GM12878 (cell line): ENCODE results near the gene LMO7. TPM values are rescaled to one million over a fixed set of nuclear protein-coding genes. Genes with fewer than 3 reads are reported as not detected.

Source experiments
- ATAC-seq: fragments of 200-7000 bp; cut with Tn5 transposase; 3 replicates; pipeline ENCODE4 v1.9.1; 2020; ENCODE audit warnings: mild to moderate bottlenecking, moderate library complexity
- BruUV-seq: library from RNA; stranded (reverse); fragments of 400-500 nt; replicated peaks from 2 replicates; lab custom pipeline; 2021; lab: Mats Ljungman, UMichigan
- CTCF ChIA-PET: fragments of 300-600 bp; sonication (Branson Sonifier 250); formaldehyde crosslinking; extraction: SDS; loops from one replicate; lab custom pipeline; 2021; ENCODE audit warnings: inconsistent platforms; lab: Yijun Ruan, JAX
- POLR2A ChIA-PET: fragments of 350-600 bp; formaldehyde crosslinking; extraction: SDS; loops from one replicate; lab custom pipeline; 2021; ENCODE audit warnings: inconsistent platforms; lab: Charles Lee
- RAD21 ChIA-PET: fragments of 300-600 bp; sonication (Branson Sonifier 250); formaldehyde crosslinking; loops from one replicate; lab custom pipeline; 2023; ENCODE audit warnings: antibody characterized with exemption; ENCODE audit not compliant: unreplicated experiment; lab: Charles Lee
- SMC1A ChIA-PET: fragments of 300-600 bp; sonication (Branson Sonifier 250); formaldehyde crosslinking; loops from one replicate; lab custom pipeline; 2023; ENCODE audit not compliant: unreplicated experiment, uncharacterized antibody; lab: Charles Lee
- DNase-seq: peaks from one replicate; pipeline ENCODE4 v3.0.0-alpha.2; 2011; ENCODE audit warnings: low read depth, low spot score
- FAIRE-seq: peaks from 3 replicates; lab custom pipeline; 2011; peaks lifted over from hg19 to GRCh38; lab: Jason Lieb, UNC
- H2AFZ ChIP-seq: 2 replicates; pipeline ENCODE4 v1.6.0; 2011; ENCODE audit warnings: low read depth, low read length, control low read depth; ENCODE audit not compliant: control insufficient read depth
- H3K27ac ChIP-seq: 2 replicates; pipeline ENCODE4 v1.5.1; 2011; ENCODE audit warnings: control low read depth; ENCODE audit not compliant: control insufficient read depth, insufficient read depth
- H3K27me3 ChIP-seq, 2 experiments: replicated peaks in 1 of 2; 2 replicates each; pipeline versions ENCODE4 v1.6.0 to v1.6.1; 2011; ENCODE audit warnings: low read length in 1 of 2; ENCODE audit not compliant: control insufficient read depth in 2 of 2, insufficient read depth in 2 of 2
- H3K36me3 ChIP-seq, 2 experiments: 2 replicates each; pipeline ENCODE4 v1.5.1; 2011; ENCODE audit warnings: low read length in 1 of 2; ENCODE audit not compliant: control insufficient read depth in 2 of 2, insufficient read depth in 2 of 2
- H3K4me1 ChIP-seq: 2 replicates; pipeline ENCODE4 v1.6.1; 2011; ENCODE audit warnings: mild to moderate bottlenecking, low read length, moderate library complexity, mixed read lengths; ENCODE audit not compliant: control insufficient read depth, insufficient read depth
- H3K4me2 ChIP-seq: 2 replicates; pipeline ENCODE4 v1.6.0; 2011; ENCODE audit warnings: control low read depth; ENCODE audit not compliant: control insufficient read depth, insufficient read depth
- H3K4me3 ChIP-seq: fragments of 200-600 bp; sonication (generic); 2 replicates; pipeline ENCODE4 v1.5.1; 2016
- H3K79me2 ChIP-seq: 2 replicates; pipeline ENCODE4 v1.6.0; 2011; ENCODE audit warnings: low read length; ENCODE audit not compliant: control insufficient read depth, insufficient read depth
- H3K9ac ChIP-seq: 2 replicates; pipeline ENCODE4 v1.8.0; 2011; ENCODE audit warnings: low read length, control low read depth, mixed read lengths; ENCODE audit not compliant: control insufficient read depth, insufficient read depth
- H3K9me3 ChIP-seq: replicated peaks from 3 replicates; pipeline ENCODE4 v1.5.1; 2011; ENCODE audit warnings: mild to moderate bottlenecking, low read length; ENCODE audit not compliant: control insufficient read depth, insufficient read depth
- H4K20me1 ChIP-seq: 2 replicates; pipeline ENCODE4 v1.6.0; 2011; ENCODE audit not compliant: control insufficient read depth, insufficient read depth
- ASH2L ChIP-seq: fragments of 300-600, 200-600 bp; sonication (generic); IDR thresholded peaks from 2 replicates; pipeline ENCODE4 v1.6.1; 2017; ENCODE audit warnings: low read depth, mild to moderate bottlenecking, borderline replicate concordance
- ATF2 ChIP-seq: IDR thresholded peaks from 2 replicates; pipeline ENCODE4 v1.6.1; 2012; ENCODE audit warnings: low read length, inconsistent platforms
- FOXM1 ChIP-seq: IDR thresholded peaks from 2 replicates; pipeline ENCODE4 v1.6.1; 2012; ENCODE audit warnings: low read depth, mild to moderate bottlenecking, inconsistent platforms, low read length, moderate library complexity
- HSF1 ChIP-seq: fragments of 150-350 bp; IDR thresholded peaks from 2 replicates; pipeline ENCODE4 v1.6.1; 2014; ENCODE audit warnings: mild to moderate bottlenecking, low read depth, low read length
- SRF ChIP-seq, 2 experiments: IDR thresholded peaks; 2 replicates each; pipeline ENCODE4 v1.6.1; 2011; ENCODE audit warnings: low read depth in 2 of 2, low read length in 2 of 2, mild to moderate bottlenecking in 1 of 2, moderate library complexity in 1 of 2
- ZBTB11 ChIP-seq: fragments of 450-650 bp; formaldehyde crosslinking; IDR thresholded peaks from 2 replicates; pipeline ENCODE4 v1.5.0; 2022; ENCODE audit warnings: mild to moderate bottlenecking, missing genetic modification characterization
- WGBS: methylation state at CpG from one replicate; pipeline ENCODE4 v1.1.6; 2016; ENCODE audit warnings: low lambda C conversion rate; ENCODE audit not compliant: insufficient replicate concordance, insufficient coverage; ENCODE audit errors: missing lambda C conversion rate; 5-methylcytosine and 5-hydroxymethylcytosine counted together
- in situ Hi-C: fragments of 300-500 bp; cut with MboI; formaldehyde crosslinking; loops from 9 replicates; pipeline ENCODE4 v1.14.3; 2018; ENCODE audit warnings: mixed read lengths
- intact Hi-C: fragments of 100-400 bp; cut with micrococcal nuclease; formaldehyde crosslinking; loops from one replicate; pipeline ENCODE4 v1.14.2; 2022; ENCODE audit not compliant: unreplicated experiment
- polyA plus RNA-seq, 11 experiments: library from polyadenylated mRNA; depleted of rRNA in 4 of 11; unstranded in 6 of 11; stranded (reverse) in 5 of 11; fragments of >200 nt; fragmentation: Nextera tagmentation in 4 of 11; fragmentation: Illumina TruSeq in 1 of 11; extraction: Ambion mirVana in 4 of 11; extraction: Trizol in 1 of 11; gene quantifications; 1 replicate in 1 of 11; 2 replicates in 10 of 11; pipeline versions ENCODE4 v1.2.1 to v1.2.3, GENCODE V29; 2011 to 2016; ENCODE audit warnings: inconsistent platforms in 2 of 11, missing spikeins in 2 of 11, low read depth in 1 of 11
- total RNA-seq, 4 experiments: library from RNA; depleted of rRNA in 3 of 4; stranded (reverse); fragments of >200 nt in 3 of 4; fragmentation: Illumina TruSeq in 1 of 4; extraction: Trizol in 1 of 4; gene quantifications; 2 replicates each; pipeline versions ENCODE4 v1.2.1 to v1.2.3, GENCODE V29; 2013 to 2021
- TF ChIP-seq, protein P1 (sequence below): fragments of 450-650 bp; conservative IDR thresholded peaks from 2 replicates; pipeline ENCODE4 v1.6.1; 2017; ENCODE audit warnings: mild to moderate bottlenecking, moderate library complexity
- TF ChIP-seq, protein P2 (sequence below): IDR thresholded peaks from 2 replicates; pipeline ENCODE4 v1.6.1; 2012; ENCODE audit warnings: low read depth, low read length, improper control_type of control experiment

The LMO7 gene
- total and polyA plus RNA-seq, 10 of the 15 experiments (the other 5 are each of a cell fraction or from before 2014, with no cell fraction given): 8.5 to 67.8 (median 36.8) TPM

GRCh38 chr13:75762076-75762937, 126.2 kb downstream of the LMO7 start:
- DNase-seq (peak; percentile 84), ATAC-seq (peak; percentile 96), FAIRE-seq (peak; percentile 87)
- ChIA-PET POLR2A (interaction anchor here (0.7 to 1.9 kb wide), 11 partner anchors 11 to 404 kb away, joined by 3 to 4 read pairs (median 4); no protein-coding TSS in a partner anchor), CTCF (interaction anchor here (0.6 to 4.9 kb wide), 9 partner anchors 16 to 397 kb away, joined by 3 to 55 read pairs (median 4); no protein-coding TSS in a partner anchor), RAD21 (interaction anchor here (0.8 to 5.6 kb wide), 17 partner anchors 21 to 113 kb away, joined by 3 to 72 read pairs (median 5); no protein-coding TSS in a partner anchor), SMC1A (interaction anchor here (0.6 to 7.5 kb wide), 18 partner anchors 10 to 416 kb away, joined by 3 to 82 read pairs (median 5); no protein-coding TSS in a partner anchor)
- peak overlapping the region; percentile 80 for H3K4me2 ChIP-seq
- H3K27me3 ChIP-seq: no peaks in the 10 kb centered on the region
- H3K36me3 ChIP-seq: no peaks in the 10 kb centered on the region; a peak in 1 of 4 replicates
- BruUV-seq: no TSS peak
- WGBS: 39% methylated on average over 7 of the region's 7 CpGs
- H3K9ac ChIP-seq: peak overlapping the region; percentile 55
- intact Hi-C loops: no loop called here
- peaks cover 15% of the 10 kb centered on the region for H3K4me1 ChIP-seq
- H3K9me3 ChIP-seq: peaks cover 7% of the 10 kb centered on the region
- in situ Hi-C loops: no loop called here
- peak overlapping the region; percentile 93 for H3K27ac ChIP-seq
- H3K79me2 ChIP-seq: peaks cover 5% of the 10 kb centered on the region; the same call in 1 of the 2 replicates
- peak overlapping the region; percentile 39; the same call in 1 of the 2 replicates for H3K4me3 ChIP-seq
- no peaks in the 10 kb centered on the region for H4K20me1 ChIP-seq
- H2AFZ ChIP-seq: peak overlapping the region; percentile 55
- TF ChIP-seq, protein P1, sequence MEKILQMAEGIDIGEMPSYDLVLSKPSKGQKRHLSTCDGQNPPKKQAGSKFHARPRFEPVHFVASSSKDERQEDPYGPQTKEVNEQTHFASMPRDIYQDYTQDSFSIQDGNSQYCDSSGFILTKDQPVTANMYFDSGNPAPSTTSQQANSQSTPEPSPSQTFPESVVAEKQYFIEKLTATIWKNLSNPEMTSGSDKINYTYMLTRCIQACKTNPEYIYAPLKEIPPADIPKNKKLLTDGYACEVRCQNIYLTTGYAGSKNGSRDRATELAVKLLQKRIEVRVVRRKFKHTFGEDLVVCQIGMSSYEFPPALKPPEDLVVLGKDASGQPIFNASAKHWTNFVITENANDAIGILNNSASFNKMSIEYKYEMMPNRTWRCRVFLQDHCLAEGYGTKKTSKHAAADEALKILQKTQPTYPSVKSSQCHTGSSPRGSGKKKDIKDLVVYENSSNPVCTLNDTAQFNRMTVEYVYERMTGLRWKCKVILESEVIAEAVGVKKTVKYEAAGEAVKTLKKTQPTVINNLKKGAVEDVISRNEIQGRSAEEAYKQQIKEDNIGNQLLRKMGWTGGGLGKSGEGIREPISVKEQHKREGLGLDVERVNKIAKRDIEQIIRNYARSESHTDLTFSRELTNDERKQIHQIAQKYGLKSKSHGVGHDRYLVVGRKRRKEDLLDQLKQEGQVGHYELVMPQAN: no peak
- TF ChIP-seq ZBTB11 (CRISPR knock-in tag): no peak
- no peak for TF ChIP-seq HSF1
- peak; percentile 86 for TF ChIP-seq FOXM1
- TF ChIP-seq, protein P2, sequence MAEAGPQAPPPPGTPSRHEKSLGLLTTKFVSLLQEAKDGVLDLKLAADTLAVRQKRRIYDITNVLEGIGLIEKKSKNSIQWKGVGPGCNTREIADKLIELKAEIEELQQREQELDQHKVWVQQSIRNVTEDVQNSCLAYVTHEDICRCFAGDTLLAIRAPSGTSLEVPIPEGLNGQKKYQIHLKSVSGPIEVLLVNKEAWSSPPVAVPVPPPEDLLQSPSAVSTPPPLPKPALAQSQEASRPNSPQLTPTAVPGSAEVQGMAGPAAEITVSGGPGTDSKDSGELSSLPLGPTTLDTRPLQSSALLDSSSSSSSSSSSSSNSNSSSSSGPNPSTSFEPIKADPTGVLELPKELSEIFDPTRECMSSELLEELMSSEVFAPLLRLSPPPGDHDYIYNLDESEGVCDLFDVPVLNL: no peak
- TF ChIP-seq SRF (IDR thresholded peaks at IDR 0.05; ENCODE audit: low read depth in 2 of 2, low read length in 2 of 2): no peak
- peak; percentile 60; the same call in 1 of the 2 replicates for TF ChIP-seq ATF2
- 0 out of 2 replicates have a peak, but pooled peaks have one; percentile 33 for TF ChIP-seq ASH2L
